Iris pigment epithelial cell (primary cell): ENCODE data around the gene IL25.
A peak's percentile ranks its signal among the peaks of the same experiment; 100 is the strongest.

Experiments
- DNase-seq: peaks from one replicate; pipeline ENCODE4 v3.0.0-alpha.2; 2011; ENCODE audit warnings: low read depth

Gene IL25

DNA sequence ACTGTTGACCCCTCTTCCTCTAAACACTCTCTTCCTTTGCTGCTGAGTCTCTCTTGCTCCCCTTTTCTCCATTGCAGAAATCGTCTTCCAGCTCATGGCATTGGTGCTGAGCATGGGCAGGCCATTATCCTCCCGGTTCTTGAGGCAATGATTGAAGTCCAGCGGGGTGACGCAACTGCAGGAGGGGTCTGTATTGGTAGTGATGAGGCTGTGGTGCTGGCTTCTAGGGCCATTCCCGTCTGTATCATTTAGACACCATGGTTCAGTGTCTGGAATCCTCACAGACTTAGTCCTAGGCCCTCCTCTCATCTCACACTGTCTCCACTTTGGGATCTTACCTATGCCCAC lies 19.2 kb upstream of the IL25 start:
- DNase-seq: no peak

- DNase-seq: no peak
Observed at GRCh38 chr14:23354990-23355389, 17.6 kb upstream of the IL25 start.

GRCh38 chr14:23355871-23356435 lies 16.7 kb upstream of the IL25 start:
- no peak for DNase-seq

- no peak for DNase-seq
Observed at GRCh38 chr14:23356662-23357061, 15.9 kb upstream of the IL25 start.

GRCh38 chr14:23357261-23357660 lies 15.3 kb upstream of the IL25 start:
- DNase-seq: no peak

GRCh38 chr14:23358042-23358441 lies 14.6 kb upstream of the IL25 start:
- DNase-seq: no peak

DNA sequence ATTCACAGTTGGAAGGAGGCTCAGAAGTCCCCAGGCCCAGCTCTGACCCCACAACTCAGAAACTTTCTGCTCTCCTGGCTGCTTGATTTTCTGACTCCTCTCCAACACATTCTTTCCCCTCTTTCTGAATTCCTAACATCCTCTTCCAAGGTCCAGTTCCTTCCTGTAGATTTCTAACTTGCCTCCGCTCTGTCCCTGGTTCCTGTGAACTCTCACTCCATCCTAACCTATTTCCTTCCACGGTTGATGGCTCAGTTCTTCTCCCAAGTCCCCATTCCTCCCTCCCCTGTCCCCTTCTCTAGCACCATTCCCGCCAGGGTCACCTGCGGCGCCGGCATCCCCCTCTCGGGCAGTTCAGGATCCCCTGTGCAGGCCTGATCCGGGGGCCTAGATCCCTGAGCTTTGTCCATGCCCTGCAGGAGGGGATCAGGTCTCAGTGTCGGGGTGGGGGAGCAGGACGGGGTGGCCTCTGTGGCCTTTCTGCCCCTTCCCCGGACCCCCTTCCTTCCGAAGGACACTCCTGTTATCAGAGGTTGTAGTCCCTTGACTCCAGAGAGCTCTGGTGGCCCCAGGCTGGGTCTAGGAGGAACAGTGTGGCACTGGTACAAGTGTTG lies 13.9 kb upstream of the IL25 start:
- no peak for DNase-seq

GRCh38 chr14:23359167-23359626 lies 13.4 kb upstream of the IL25 start:
- DNase-seq: no peak

DNA sequence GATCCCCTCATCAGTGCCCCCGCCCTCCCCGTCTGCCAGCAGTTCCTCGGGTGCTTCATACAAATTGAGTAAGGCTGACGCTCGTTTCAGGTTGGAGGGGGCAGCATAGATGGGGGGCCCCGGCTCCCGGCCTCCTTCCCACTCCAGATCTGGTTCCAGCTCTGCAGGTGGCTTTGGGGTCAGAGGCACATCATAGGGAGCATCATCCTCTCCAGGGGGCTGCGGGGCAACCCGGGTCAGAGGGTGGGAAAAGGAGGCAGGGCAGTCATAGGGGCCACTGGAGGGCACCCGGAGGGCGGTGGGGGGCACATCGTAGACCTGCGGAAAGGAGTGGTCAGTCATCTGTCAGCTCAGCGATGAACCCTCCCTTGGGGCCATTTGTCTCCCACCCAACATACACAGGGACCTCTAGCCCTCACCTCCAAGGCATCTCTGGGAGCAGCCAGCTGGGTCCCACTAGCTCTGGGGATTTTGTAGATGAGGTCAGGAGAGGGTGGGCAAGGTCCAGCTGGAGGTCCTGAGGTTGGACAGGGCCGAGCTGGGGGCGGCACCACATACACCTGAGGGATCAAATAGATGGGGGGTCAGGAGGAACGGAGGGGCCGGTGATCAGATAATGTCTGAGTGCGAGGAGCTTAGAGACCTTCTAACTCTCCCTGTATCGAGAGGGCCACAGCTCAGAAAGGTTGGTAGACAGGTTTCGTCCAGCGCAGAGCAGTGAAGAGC lies 12.7 kb upstream of the IL25 start:
- no peak for DNase-seq

DNA sequence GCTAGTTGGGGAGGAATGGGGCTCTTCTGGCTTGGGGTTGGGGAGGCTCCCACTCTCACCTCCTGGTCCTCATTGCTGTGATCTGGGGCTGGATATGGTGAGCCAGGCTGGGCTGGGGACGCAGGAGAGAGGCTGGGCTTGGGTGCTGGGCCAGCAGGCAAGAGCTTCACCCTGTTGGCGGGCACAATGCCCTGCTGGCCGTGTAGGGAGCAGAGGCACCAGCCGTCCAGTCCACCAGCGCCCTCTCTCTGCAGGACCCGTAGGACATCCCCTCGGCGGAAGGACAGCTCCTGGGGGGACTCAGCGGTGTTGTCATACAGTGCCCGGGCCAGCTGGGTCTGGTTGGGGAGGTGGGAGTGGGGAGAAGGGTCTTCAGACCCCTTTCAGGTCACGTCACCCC lies 12.1 kb upstream of the IL25 start:
- DNase-seq: no peak

- peak; percentile 61 for DNase-seq
Observed at GRCh38 chr14:23361320-23361719, 11.3 kb upstream of the IL25 start.

- DNase-seq: no peak
Observed at GRCh38 chr14:23361763-23362162, 10.8 kb upstream of the IL25 start.

GRCh38 chr14:23362200-23362599 lies 10.4 kb upstream of the IL25 start:
- peak; percentile 9 for DNase-seq

- peak; percentile 27 for DNase-seq
Observed at GRCh38 chr14:23364164-23365035, 8.2 kb upstream of the IL25 start.

GRCh38 chr14:23365036-23365731 lies 7.4 kb upstream of the IL25 start, which contains the start of gene EFS:
EFS (minus strand) TSS chr14:23365172; CDS start chr14:23365025, 147 bp downstream.
- DNase-seq: peak; percentile 34

- DNase-seq: peak; percentile 59
Observed at GRCh38 chr14:23365732-23366425, 6.7 kb upstream of the IL25 start.

DNA sequence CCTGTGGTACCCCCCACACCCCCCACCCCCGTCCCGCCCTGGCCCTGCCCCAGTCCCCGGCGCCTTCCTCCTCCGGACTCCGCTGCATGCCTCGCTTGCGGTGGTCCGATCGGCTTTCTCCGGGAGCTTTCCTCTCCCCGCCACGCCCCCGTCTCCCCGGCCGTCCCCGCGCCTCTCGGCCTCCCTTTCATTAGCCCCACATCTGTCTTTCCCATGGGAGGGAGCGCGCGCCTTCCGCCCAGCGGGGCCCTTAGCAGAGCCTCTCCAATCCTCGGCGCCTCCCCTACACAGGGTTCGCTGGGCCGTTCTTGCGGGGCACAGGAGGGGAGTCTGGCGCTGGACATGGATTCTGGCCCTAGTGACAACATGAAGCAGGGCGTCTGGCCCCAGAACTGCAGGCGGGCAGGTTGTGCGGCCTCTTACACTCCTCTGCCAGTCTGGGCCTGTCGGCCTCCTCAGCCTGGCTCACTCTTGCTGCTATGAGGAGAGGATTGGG lies 6.1 kb upstream of the IL25 start:
- peak; percentile 67 for DNase-seq

DNA sequence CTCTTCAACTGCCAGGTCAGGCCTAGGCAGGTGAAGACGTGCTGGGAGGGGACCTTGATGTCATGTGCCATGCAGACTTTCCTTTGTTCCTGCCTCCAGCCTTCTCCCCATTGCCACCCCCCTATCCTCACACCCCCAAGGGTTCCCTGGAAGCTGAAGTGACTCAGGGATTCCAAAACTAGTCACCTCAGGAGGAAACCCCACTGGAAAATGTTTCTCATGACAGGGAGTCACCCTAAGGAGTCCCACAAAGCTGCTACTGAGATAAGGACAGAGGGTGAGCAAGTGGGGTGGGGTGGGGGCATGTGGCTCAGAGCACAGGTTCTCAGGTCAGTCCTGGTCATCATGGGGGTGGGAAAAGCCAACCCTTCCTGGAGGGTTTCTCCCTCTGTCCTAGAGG lies 2.4 kb upstream of the IL25 start:
- DNase-seq: no peak

DNA sequence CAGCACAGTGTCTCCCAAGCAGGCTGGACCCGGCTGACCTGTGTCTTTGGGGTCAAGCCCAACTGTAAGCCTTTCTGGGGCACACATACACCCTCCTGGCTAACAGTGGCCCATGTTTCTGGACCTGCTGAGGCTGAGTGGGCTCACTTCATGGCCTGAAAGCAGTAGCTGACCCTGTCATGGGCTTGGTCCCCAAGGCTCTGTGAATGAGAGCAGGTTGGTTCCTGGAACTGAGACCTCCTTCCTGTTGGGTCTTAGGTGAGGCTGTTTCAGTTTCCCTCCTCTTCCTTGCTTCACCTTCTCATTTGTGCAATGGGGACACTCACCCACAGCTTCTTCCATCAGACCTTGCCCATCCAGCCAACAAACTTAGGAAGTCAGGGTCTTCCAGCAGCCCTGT lies 744 bp upstream of the IL25 start:
- DNase-seq: no peak

DNA sequence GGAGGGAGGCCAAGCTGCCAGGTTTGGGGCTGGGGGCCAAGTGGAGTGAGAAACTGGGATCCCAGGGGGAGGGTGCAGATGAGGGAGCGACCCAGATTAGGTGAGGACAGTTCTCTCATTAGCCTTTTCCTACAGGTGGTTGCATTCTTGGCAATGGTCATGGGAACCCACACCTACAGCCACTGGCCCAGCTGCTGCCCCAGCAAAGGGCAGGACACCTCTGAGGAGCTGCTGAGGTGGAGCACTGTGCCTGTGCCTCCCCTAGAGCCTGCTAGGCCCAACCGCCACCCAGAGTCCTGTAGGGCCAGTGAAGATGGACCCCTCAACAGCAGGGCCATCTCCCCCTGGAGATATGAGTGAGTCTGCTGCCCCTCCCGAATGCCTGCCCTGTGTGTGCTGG lies 432 bp downstream of the IL25 start:
- no peak for DNase-seq
